WTC11 (cell line): ENCODE measurements around the gene GSN. TPM values are rescaled to one million over a fixed set of nuclear protein-coding genes. Genes with fewer than 3 reads are reported as not detected.

Experiments used
- AFF4 ChIP-seq: sonication (generic); formaldehyde crosslinking; IDR thresholded peaks from 2 replicates; pipeline ENCODE4 v1.8.1; 2023; ENCODE audit warnings: mild to moderate bottlenecking, missing genetic modification reagents, borderline replicate concordance
- FOXK1 ChIP-seq: sonication (generic); formaldehyde crosslinking; IDR thresholded peaks from 2 replicates; pipeline ENCODE4 v1.8.0; 2022; ENCODE audit warnings: mild to moderate bottlenecking, moderate library complexity, missing genetic modification reagents
- PRDM15 ChIP-seq: sonication (generic); formaldehyde crosslinking; IDR thresholded peaks from 2 replicates; pipeline ENCODE4 v1.8.0; 2022; ENCODE audit warnings: missing genetic modification reagents
- RELA ChIP-seq: sonication (generic); formaldehyde crosslinking; IDR thresholded peaks from 2 replicates; pipeline ENCODE4 v1.8.1; 2022; ENCODE audit warnings: missing genetic modification reagents, mild to moderate bottlenecking, borderline replicate concordance
- TP53 ChIP-seq: sonication (generic); formaldehyde crosslinking; IDR thresholded peaks from 2 replicates; pipeline ENCODE4 v1.8.1; 2023; ENCODE audit warnings: mild to moderate bottlenecking, missing genetic modification reagents
- total RNA-seq: library from RNA; stranded (reverse); gene quantifications from 3 replicates; pipeline ENCODE4 v1.2.3, GENCODE V29; 2021
- TF ChIP-seq, protein P1 (sequence below): sonication (generic); formaldehyde crosslinking; conservative IDR thresholded peaks from 2 replicates; pipeline ENCODE4 v1.8.1; 2022; ENCODE audit warnings: mild to moderate bottlenecking, missing genetic modification reagents
- TF ChIP-seq, protein P2 (sequence below): fragments of 250-450 bp; sonication (Bioruptor Pico); IDR thresholded peaks from 2 replicates; pipeline ENCODE4 v2.1.2; 2022; ENCODE audit warnings: mild to moderate bottlenecking, moderate library complexity
- TF ChIP-seq, protein P3 (sequence below): fragments of 250-450 bp; sonication (Bioruptor Pico); conservative IDR thresholded peaks from 2 replicates; pipeline ENCODE4 v1.9.0; 2021; ENCODE audit warnings: mild to moderate bottlenecking
- TF ChIP-seq, protein P4 (sequence below): sonication (generic); formaldehyde crosslinking; IDR thresholded peaks from 2 replicates; pipeline ENCODE4 v1.8.0; 2023; ENCODE audit warnings: missing genetic modification reagents, mild to moderate bottlenecking, borderline replicate concordance

The GSN gene
- total RNA-seq, 1 experiment from 2014 or later: 47.0 TPM

- TF ChIP-seq AFF4 (CRISPR knock-in tag) (no peak), FOXK1 (CRISPR knock-in tag) (no peak), PRDM15 (no peak), TP53 (CRISPR knock-in tag) (no peak), RELA (no peak)
- TF ChIP-seq, protein P1, sequence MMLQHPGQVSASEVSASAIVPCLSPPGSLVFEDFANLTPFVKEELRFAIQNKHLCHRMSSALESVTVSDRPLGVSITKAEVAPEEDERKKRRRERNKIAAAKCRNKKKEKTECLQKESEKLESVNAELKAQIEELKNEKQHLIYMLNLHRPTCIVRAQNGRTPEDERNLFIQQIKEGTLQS (CRISPR knock-in tag): no peak
- TF ChIP-seq, protein P2, sequence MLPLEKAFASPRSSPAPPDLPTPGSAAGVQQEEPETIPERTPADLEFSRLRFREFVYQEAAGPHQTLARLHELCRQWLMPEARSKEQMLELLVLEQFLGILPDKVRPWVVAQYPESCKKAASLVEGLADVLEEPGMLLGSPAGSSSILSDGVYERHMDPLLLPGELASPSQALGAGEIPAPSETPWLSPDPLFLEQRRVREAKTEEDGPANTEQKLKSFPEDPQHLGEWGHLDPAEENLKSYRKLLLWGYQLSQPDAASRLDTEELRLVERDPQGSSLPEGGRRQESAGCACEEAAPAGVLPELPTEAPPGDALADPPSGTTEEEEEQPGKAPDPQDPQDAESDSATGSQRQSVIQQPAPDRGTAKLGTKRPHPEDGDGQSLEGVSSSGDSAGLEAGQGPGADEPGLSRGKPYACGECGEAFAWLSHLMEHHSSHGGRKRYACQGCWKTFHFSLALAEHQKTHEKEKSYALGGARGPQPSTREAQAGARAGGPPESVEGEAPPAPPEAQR (CRISPR knock-in tag): no peak
- TF ChIP-seq, protein P3, sequence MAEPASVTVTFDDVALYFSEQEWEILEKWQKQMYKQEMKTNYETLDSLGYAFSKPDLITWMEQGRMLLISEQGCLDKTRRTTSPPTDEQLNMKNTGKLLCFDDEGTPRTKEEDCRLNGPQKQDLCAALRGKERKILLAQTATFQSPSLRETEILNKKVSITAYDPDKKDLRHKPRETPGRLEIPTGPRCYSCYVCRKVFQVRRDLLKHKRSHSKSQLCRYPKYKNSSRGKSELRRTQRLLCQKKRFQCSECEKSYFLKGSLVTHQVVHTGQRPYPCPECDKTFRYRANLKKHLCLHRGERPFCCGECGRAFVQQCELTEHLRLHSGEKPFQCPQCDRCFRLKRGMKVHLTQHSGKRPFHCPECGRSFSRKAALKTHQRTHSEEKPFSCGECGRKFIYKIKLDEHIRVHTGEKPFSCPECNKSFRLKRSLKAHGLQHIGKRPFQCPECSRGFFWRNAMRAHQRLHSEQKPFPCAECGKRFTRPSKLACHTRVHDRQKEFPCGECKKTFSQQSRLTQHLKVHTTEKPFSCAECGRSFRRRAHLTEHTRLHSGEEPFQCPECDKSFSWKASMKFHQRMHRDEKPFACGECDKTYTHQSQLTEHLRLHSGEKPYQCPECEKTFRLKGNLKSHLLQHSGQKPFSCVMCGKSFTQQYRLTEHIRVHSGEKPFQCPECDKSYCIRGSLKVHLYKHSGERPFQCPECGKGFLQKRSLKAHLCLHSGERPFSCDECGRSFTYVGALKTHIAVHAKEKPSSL (CRISPR knock-in tag): no peak
- TF ChIP-seq, protein P4, sequence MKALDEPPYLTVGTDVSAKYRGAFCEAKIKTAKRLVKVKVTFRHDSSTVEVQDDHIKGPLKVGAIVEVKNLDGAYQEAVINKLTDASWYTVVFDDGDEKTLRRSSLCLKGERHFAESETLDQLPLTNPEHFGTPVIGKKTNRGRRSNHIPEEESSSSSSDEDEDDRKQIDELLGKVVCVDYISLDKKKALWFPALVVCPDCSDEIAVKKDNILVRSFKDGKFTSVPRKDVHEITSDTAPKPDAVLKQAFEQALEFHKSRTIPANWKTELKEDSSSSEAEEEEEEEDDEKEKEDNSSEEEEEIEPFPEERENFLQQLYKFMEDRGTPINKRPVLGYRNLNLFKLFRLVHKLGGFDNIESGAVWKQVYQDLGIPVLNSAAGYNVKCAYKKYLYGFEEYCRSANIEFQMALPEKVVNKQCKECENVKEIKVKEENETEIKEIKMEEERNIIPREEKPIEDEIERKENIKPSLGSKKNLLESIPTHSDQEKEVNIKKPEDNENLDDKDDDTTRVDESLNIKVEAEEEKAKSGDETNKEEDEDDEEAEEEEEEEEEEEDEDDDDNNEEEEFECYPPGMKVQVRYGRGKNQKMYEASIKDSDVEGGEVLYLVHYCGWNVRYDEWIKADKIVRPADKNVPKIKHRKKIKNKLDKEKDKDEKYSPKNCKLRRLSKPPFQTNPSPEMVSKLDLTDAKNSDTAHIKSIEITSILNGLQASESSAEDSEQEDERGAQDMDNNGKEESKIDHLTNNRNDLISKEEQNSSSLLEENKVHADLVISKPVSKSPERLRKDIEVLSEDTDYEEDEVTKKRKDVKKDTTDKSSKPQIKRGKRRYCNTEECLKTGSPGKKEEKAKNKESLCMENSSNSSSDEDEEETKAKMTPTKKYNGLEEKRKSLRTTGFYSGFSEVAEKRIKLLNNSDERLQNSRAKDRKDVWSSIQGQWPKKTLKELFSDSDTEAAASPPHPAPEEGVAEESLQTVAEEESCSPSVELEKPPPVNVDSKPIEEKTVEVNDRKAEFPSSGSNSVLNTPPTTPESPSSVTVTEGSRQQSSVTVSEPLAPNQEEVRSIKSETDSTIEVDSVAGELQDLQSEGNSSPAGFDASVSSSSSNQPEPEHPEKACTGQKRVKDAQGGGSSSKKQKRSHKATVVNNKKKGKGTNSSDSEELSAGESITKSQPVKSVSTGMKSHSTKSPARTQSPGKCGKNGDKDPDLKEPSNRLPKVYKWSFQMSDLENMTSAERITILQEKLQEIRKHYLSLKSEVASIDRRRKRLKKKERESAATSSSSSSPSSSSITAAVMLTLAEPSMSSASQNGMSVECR (CRISPR knock-in tag): no peak
These were observed 45.6 kb downstream of the GSN start (continued) for GRCh38 chr9:121313458-121314152.
